ENCODE measurements around the gene TNFRSF25. TPM values are rescaled to one million over a fixed set of nuclear protein-coding genes. Genes with fewer than 3 reads are reported as not detected.
"Not testable (repeated sequence)": the region's sequence is repeated elsewhere in the genome, so short reads cannot be mapped to it uniquely, and the experiment has no call there.

The TNFRSF25 gene
- total RNA-seq, 2 experiments from 2014 or later: 57.3 to 66.7 TPM

DNA sequence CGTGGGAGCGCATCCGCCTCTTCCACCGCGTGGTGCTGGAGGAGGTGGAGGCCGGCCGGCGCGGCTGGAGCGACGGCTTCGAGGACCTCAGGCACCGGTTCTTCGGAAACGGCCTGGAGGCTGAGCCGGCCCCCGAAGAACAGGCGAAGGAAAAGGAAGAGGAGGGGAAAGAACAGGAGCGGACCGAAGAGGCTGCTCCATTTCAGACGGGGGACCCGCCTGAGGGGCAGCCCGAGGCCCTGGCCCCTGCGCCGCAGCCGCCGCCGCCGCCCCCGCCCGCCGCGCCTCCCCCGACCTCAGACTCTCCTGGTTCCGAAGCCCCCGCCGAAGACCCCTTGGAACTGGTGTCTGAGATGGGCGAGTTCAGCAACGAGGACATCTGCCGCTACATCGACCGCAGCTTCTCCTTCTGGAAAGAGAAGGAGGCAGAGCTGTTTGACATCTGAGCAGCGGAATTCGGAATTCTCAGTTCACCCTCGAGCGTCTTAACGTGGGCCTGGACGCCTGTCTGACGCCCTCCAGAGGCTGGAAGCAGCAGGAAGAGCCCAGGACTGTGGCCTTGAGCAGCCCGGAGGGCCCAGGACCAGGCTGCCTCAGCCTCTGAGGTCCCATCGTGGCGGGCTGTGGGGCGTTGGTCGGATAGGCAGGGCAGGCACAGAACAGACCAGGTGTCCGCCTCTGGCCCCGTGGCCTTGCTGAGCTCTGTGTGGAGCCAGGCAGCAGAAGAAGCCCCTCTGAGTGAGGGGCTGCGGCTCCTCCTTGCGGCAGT is 10.0 kb downstream of the TNFRSF25 start:
- H3K4me3 Mint-ChIP-seq; H3K27ac Mint-ChIP-seq; intact Hi-C loops (cut with DNase I, micrococcal nuclease); POLR2A ChIA-PET; ATAC-seq; H3K36me3 Mint-ChIP-seq (ENCODE audit: low read depth); DNase-seq; H3K9me3 Mint-ChIP-seq (ENCODE audit: low read depth): not testable (repeated sequence)
- CTCF ChIA-PET: interaction anchor here (1.8 kb wide), 1 partner anchor 33 kb away, joined by 6 read pairs; no protein-coding TSS in a partner anchor
- Mint-ChIP-seq H3K27me3 (peaks cover 25% of the 10 kb centered on the region), H3K4me1 (peaks cover 24% of the 10 kb centered on the region)

GRCh38 chr1:6454856-6455751 is 10.9 kb downstream of the TNFRSF25 start:
- peaks cover 32% of the 10 kb centered on the region for H3K27me3 Mint-ChIP-seq
- CTCF ChIA-PET: interaction anchor here (0.6 to 1.8 kb wide), 6 partner anchors 15 to 209 kb away, joined by 3 to 6 read pairs (median 3); partner anchors contain the start of gene HES2
- ATAC-seq (peak; percentile 35), DNase-seq (peak; percentile 54)
- intact Hi-C loops (cut with DNase I, micrococcal nuclease): no loop called here
- no peaks in the 10 kb centered on the region for H3K36me3 Mint-ChIP-seq (ENCODE audit: low read depth)
- H3K9me3 Mint-ChIP-seq (ENCODE audit: low read depth): no peaks in the 10 kb centered on the region
- POLR2A ChIA-PET: interaction anchor here (0.7 kb wide), 1 partner anchor 22 kb away, joined by 6 read pairs; no protein-coding TSS in a partner anchor
- H3K4me1 Mint-ChIP-seq: peaks cover 16% of the 10 kb centered on the region
- H3K27ac Mint-ChIP-seq: no peak overlapping the region
- H3K4me3 Mint-ChIP-seq: no peak overlapping the region

DNA sequence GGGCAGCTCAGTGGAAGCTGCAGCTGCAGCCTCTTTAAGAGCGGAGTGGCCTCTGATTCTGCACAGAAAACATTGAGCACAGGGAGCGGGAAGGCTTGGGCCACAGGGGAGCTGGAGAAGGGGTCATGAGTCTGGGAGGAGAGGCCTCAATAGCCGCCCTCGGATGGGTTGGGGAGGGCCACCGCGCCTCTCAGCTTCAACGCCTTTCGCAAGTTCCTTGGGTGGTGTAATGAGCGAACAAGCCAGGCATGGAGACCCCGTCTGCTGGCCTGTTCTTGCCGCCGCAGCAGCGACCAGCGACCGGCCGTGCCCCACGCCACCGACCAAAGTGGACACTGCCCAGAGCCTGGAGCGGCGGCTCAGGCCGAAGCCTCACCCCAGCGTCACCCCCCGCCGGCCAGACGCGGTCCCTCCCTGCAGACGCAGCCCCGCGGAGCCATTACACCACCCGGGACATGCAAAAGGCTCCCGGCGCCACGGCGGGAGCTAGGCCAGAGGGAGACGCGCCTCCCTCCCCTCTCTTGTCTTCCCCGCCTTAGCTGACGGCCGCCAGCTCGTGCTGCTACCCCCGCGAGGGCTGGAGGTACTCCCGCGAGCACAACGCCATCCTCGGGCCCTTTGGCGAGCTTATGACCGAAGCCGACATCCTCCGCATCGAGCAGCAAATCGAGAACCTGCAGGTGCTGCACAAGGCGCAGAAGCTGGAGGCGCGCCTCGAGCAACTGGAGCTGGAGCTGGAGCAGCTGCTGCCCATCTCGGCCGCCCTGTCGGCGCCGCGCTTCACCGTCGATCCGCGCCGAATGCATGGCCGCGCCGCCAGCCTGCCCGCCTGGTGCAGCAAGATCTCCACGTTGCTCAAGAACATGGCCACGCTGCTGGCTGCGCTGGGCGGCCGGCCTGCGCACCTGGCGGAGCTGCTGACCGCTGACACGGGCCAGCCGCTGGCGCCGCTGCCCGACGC is 11.8 kb downstream of the TNFRSF25 start:
- DNase-seq; ATAC-seq; POLR2A ChIA-PET; H3K36me3 Mint-ChIP-seq (ENCODE audit: low read depth); H3K27ac Mint-ChIP-seq; H3K9me3 Mint-ChIP-seq (ENCODE audit: low read depth); H3K4me3 Mint-ChIP-seq; intact Hi-C loops (cut with DNase I, micrococcal nuclease): not testable (repeated sequence)
- peaks cover 14% of the 10 kb centered on the region for H3K4me1 Mint-ChIP-seq
- peaks cover 40% of the 10 kb centered on the region for H3K27me3 Mint-ChIP-seq
- CTCF ChIA-PET: interaction anchor here (0.6 to 1.8 kb wide), 4 partner anchors 14 to 208 kb away, joined by 3 to 6 read pairs (median 4); no protein-coding TSS in a partner anchor

DNA sequence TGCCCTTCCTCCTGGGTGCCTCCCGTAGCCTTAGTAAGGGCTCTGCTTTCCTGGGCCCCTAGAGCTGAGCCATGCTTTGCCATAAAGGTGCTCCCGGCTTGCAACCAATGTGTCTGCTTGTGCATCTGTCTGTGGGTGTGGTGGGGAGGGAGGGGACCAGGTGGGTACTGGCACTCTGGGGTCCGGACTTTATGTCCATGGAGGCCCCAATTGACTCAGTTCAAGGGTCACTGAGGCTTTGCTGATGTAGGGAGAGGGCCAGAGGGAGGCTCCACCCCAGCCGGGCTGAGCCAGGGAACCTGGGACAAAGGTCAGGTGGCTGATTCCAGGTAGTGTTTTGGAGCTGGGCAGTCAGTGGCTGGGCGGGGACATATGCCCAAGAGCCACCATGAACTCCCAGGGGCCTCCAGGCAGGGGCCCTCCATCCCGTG is 15.0 kb downstream of the TNFRSF25 start:
- H3K36me3 Mint-ChIP-seq (ENCODE audit: low read depth): no peaks in the 10 kb centered on the region
- no peak overlapping the region for H3K4me3 Mint-ChIP-seq
- no peaks in the 10 kb centered on the region for H3K9me3 Mint-ChIP-seq (ENCODE audit: low read depth)
- H3K4me1 Mint-ChIP-seq: peaks cover 19% of the 10 kb centered on the region
- CTCF ChIA-PET: interaction anchor here (0.8 to 3.9 kb wide), 2 partner anchors 12 to 39 kb away, joined by 3 to 17 read pairs; no protein-coding TSS in a partner anchor
- intact Hi-C loops (cut with DNase I, micrococcal nuclease): no loop called here
- no peak for ATAC-seq
- H3K27ac Mint-ChIP-seq: no peak overlapping the region
- no peak for DNase-seq
- H3K27me3 Mint-ChIP-seq: peaks cover 40% of the 10 kb centered on the region
- POLR2A ChIA-PET: no interaction called here

- H3K4me3 Mint-ChIP-seq; DNase-seq; POLR2A ChIA-PET; H3K9me3 Mint-ChIP-seq (ENCODE audit: low read depth); H3K27ac Mint-ChIP-seq; intact Hi-C loops (cut with DNase I, micrococcal nuclease); ATAC-seq; H3K36me3 Mint-ChIP-seq (ENCODE audit: low read depth): not testable (repeated sequence)
- CTCF ChIA-PET: interaction anchor here (0.8 to 3.9 kb wide), 2 partner anchors 12 to 40 kb away, joined by 3 to 17 read pairs; no protein-coding TSS in a partner anchor
- peaks cover 20% of the 10 kb centered on the region for H3K4me1 Mint-ChIP-seq
- peaks cover 42% of the 10 kb centered on the region for H3K27me3 Mint-ChIP-seq
Measured at GRCh38 chr1:6450486-6450885, 15.5 kb downstream of the TNFRSF25 start.

- H3K4me3 Mint-ChIP-seq: no peak overlapping the region
- POLR2A ChIA-PET: no interaction called here
- H3K4me1 Mint-ChIP-seq: peaks cover 21% of the 10 kb centered on the region
- H3K36me3 Mint-ChIP-seq (ENCODE audit: low read depth): no peaks in the 10 kb centered on the region
- peaks cover 44% of the 10 kb centered on the region for H3K27me3 Mint-ChIP-seq
- no peak overlapping the region for H3K27ac Mint-ChIP-seq
- CTCF ChIA-PET: interaction anchor here (0.8 to 3.9 kb wide), 4 partner anchors 11 to 88 kb away, joined by 3 to 17 read pairs (median 3); no protein-coding TSS in a partner anchor
- no peak for ATAC-seq
- no peaks in the 10 kb centered on the region for H3K9me3 Mint-ChIP-seq (ENCODE audit: low read depth)
- no peak for DNase-seq
- intact Hi-C loops (cut with DNase I, micrococcal nuclease): no loop called here
Measured at GRCh38 chr1:6450005-6450450, 15.9 kb downstream of the TNFRSF25 start.

DNA sequence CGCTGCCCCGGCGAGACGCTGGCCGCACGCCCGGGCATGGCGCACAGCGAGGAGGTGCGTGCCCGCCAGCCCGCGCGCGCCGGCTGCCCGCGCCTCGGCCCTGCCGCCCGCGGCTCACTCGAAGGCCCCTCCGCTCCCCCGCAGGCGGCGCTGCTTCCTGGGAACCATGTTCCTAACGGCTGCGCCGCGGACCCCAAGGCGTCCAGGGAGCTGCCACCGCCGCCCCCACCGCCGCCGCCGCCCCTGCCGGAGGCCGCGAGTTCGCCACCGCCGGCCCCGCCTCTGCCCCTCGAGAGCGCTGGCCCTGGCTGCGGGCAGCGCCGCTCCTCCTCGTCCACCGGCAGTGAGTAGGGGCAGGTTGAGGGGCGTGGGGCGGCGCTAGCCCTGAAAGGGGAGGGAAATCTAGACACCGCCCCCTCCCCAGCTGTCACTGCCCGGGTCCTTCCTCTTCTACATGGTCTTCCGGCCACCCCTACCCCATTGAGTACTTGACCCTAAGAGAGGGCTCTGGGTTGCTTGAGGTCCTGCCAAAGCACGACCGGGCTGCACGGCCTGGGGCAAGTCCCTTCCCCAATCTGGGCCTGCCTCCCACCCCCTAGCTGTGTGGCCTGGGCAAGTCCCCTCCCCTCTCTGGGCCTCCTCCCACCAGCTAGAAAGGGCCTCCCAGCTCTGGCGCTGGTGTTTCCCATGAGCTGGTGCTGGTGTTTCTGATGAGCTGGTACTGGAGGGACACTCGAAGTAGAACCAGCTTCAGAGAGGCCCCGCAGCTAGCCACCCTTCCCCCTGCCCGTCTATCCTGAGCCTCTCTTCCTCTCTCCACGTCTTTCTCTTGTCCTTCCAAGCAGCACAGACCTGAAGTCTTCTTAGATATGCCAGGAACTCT is 17.0 kb downstream of the TNFRSF25 start:
- Mint-ChIP-seq H3K9me3 (ENCODE audit: low read depth) (no peaks in the 10 kb centered on the region), H3K27me3 (peaks cover 44% of the 10 kb centered on the region), H3K4me3 (no peak overlapping the region), H3K36me3 (ENCODE audit: low read depth) (no peaks in the 10 kb centered on the region), H3K27ac (no peak overlapping the region), H3K4me1 (peaks cover 24% of the 10 kb centered on the region)
- intact Hi-C loops (cut with DNase I, micrococcal nuclease): no loop called here
- DNase-seq (peak; percentile 49), ATAC-seq (peak; percentile 23)
- ChIA-PET POLR2A (no interaction called here), CTCF (interaction anchor here (0.8 to 3.9 kb wide), 6 partner anchors 10 to 87 kb away, joined by 3 to 17 read pairs (median 3); partner anchors contain the start of gene HES2)

GRCh38 chr1:6447818-6448748 is 17.9 kb downstream of the TNFRSF25 start:
- intact Hi-C loops (cut with DNase I, micrococcal nuclease): no loop called here
- peaks cover 35% of the 10 kb centered on the region for H3K27me3 Mint-ChIP-seq
- peaks cover 17% of the 10 kb centered on the region for H3K4me1 Mint-ChIP-seq
- no peaks in the 10 kb centered on the region for H3K36me3 Mint-ChIP-seq (ENCODE audit: low read depth)
- CTCF ChIA-PET: interaction anchor here (1.0 to 1.5 kb wide), 2 partner anchors 14 to 28 kb away, joined by 3 read pairs; partner anchors contain the start of gene HES2
- POLR2A ChIA-PET: no interaction called here
- no peak for ATAC-seq
- H3K4me3 Mint-ChIP-seq: no peak overlapping the region
- no peaks in the 10 kb centered on the region for H3K9me3 Mint-ChIP-seq (ENCODE audit: low read depth)
- H3K27ac Mint-ChIP-seq: no peak overlapping the region
- DNase-seq: peak; percentile 39

- Mint-ChIP-seq H3K27ac (no peak overlapping the region), H3K27me3 (peaks cover 33% of the 10 kb centered on the region), H3K36me3 (ENCODE audit: low read depth) (no peaks in the 10 kb centered on the region), H3K9me3 (ENCODE audit: low read depth) (no peaks in the 10 kb centered on the region), H3K4me3 (no peak overlapping the region), H3K4me1 (peaks cover 17% of the 10 kb centered on the region)
- ATAC-seq: no peak
- POLR2A ChIA-PET: no interaction called here
- CTCF ChIA-PET: no interaction called here
- intact Hi-C loops (cut with DNase I, micrococcal nuclease): no loop called here
- no peak for DNase-seq
Measured at GRCh38 chr1:6447016-6447817, 18.8 kb downstream of the TNFRSF25 start.
